Measurements from ENCODE around the gene EFHC1. TPM values are rescaled to one million over a fixed set of nuclear protein-coding genes. Genes with fewer than 3 reads are reported as not detected.

Gene EFHC1
- total RNA-seq, 1 experiment from 2014 or later = 13.2 TPM

GRCh38 chr6:52570291-52570700, 150.2 kb downstream of the EFHC1 start:
- no peak overlapping the region for H3K27ac ChIP-seq (ENCODE audit: insufficient read length, low read depth, low read length)
- H3K9me3 ChIP-seq (ENCODE audit: control insufficient read depth, low read depth, low read length) = no peaks in the 10 kb centered on the region
- no peak for DNase-seq
- no peaks in the 10 kb centered on the region for H3K23me2 ChIP-seq (ENCODE audit: insufficient read length, low read depth, low read length, poor library complexity, severe bottlenecking)
- no peak overlapping the region for H2AFZ ChIP-seq (ENCODE audit: low read length)
- peaks cover 12% of the 10 kb centered on the region; the same call in 1 of the 2 replicates for H3K79me2 ChIP-seq (ENCODE audit: insufficient read depth, low read length)
- H2BK15ac ChIP-seq (ENCODE audit: low read depth, low read length) = no peak overlapping the region
- H3K4me1 Mint-ChIP-seq = peaks cover 71 to 78% of the 10 kb centered on the region in 2 experiments
- H4K8ac ChIP-seq (replicated peaks; ENCODE audit: insufficient read length, low read depth, low read length) = no peak overlapping the region
- H3K36me3 Mint-ChIP-seq (ENCODE audit: insufficient read depth in 1 of 3, low read depth in 3 of 3) = no peaks in the 10 kb centered on the region
- peaks cover 10% of the 10 kb centered on the region for H3K79me1 ChIP-seq (ENCODE audit: insufficient read depth, low read depth, low read length, poor library complexity, severe bottlenecking)
- peaks cover 2% of the 10 kb centered on the region for H4K20me1 ChIP-seq (ENCODE audit: control insufficient read depth, insufficient read depth, insufficient read length)
- peak overlapping the region in 2 of 3 experiments; percentile 7 to 41; a peak in 1 of 7 replicates for H3K27ac Mint-ChIP-seq
- H4K5ac ChIP-seq (ENCODE audit: insufficient read length, low read depth, low read length) = no peak overlapping the region
- no peaks in the 10 kb centered on the region for H3K27me3 ChIP-seq (ENCODE audit: insufficient read depth, low read length)
- no peak overlapping the region for H2AK5ac ChIP-seq (ENCODE audit: insufficient read length, low read length)
- H3K56ac ChIP-seq (ENCODE audit: insufficient read length, low read depth, low read length) = no peak overlapping the region
- H3K18ac ChIP-seq (ENCODE audit: insufficient read length, low read depth, low read length) = no peak overlapping the region
- H3K4me1 ChIP-seq (ENCODE audit: insufficient read depth, low read length) = peaks cover 18% of the 10 kb centered on the region
- no peak overlapping the region for H3K4me3 Mint-ChIP-seq
- H3K23ac ChIP-seq (ENCODE audit: insufficient read length, low read depth, low read length) = no peak overlapping the region
- no peak overlapping the region for H2BK120ac ChIP-seq (ENCODE audit: low read depth, low read length, poor library complexity, severe bottlenecking)
- peak overlapping the region; percentile 11; the same call in 1 of the 2 replicates for H3K14ac ChIP-seq (ENCODE audit: insufficient read depth, low read length)
- no peak overlapping the region for H3T11ph ChIP-seq (ENCODE audit: low read length)
- no peak overlapping the region for H3K4ac ChIP-seq (ENCODE audit: low read depth, low read length)
- no peak overlapping the region for H2BK12ac ChIP-seq (ENCODE audit: insufficient read length, low read depth, low read length)
- no peak for TF ChIP-seq CTCF (conservative IDR thresholded peaks at IDR 0.05)
- H3K4me2 ChIP-seq (ENCODE audit: insufficient read depth, insufficient read length, low read length) = no peak overlapping the region
- no CpG with 5 or more reads among the region's 8 CpGs for WGBS (ENCODE audit: extremely low coverage, insufficient read length, low lambda C conversion rate)
- H3K9ac ChIP-seq (ENCODE audit: extremely low read depth, insufficient read length, low read length) = no peak overlapping the region
- no peak overlapping the region for H2BK20ac ChIP-seq (ENCODE audit: low read depth, low read length, poor library complexity, severe bottlenecking)
- H3K27me3 Mint-ChIP-seq (ENCODE audit: low read depth) = peaks cover 1% of the 10 kb centered on the region
- no peaks in the 10 kb centered on the region for H3K9me3 Mint-ChIP-seq
- no peak overlapping the region for H2BK5ac ChIP-seq (ENCODE audit: insufficient read length, low read length)
- H4K91ac ChIP-seq (ENCODE audit: insufficient read length, low read depth, low read length) = no peak overlapping the region

Data from H9 (cell line).